Measurements from ENCODE around the gene XPR1. TPM values are rescaled to one million over a fixed set of nuclear protein-coding genes. Genes with fewer than 3 reads are reported as not detected.

The XPR1 gene
- total and polyA plus RNA-seq, 10 of the 15 experiments (the other 5 are each of a cell fraction or from before 2014, with no cell fraction given), result 1.1 to 33.9 (median 11.3) TPM

- no peak for TF ChIP-seq BACH1 (IDR thresholded peaks at IDR 0.05; ENCODE audit: borderline replicate concordance)
- TF ChIP-seq MXI1 (IDR thresholded peaks at IDR 0.05; ENCODE audit: low read depth, low read length), result no peak
- TF ChIP-seq TARDBP (IDR thresholded peaks at IDR 0.05; ENCODE audit: borderline replicate concordance), result no peak
- TF ChIP-seq TBL1XR1 (IDR thresholded peaks at IDR 0.05; ENCODE audit: low read depth, low read length), result no peak
- no peak for TF ChIP-seq SMC3 (IDR thresholded peaks at IDR 0.05; ENCODE audit: borderline replicate concordance, low read length)
- no peak for TF ChIP-seq FOXK2 (IDR thresholded peaks at IDR 0.05)
- TF ChIP-seq ESRRA (IDR thresholded peaks at IDR 0.05; ENCODE audit: low read length), result no peak
- TF ChIP-seq, protein P1, sequence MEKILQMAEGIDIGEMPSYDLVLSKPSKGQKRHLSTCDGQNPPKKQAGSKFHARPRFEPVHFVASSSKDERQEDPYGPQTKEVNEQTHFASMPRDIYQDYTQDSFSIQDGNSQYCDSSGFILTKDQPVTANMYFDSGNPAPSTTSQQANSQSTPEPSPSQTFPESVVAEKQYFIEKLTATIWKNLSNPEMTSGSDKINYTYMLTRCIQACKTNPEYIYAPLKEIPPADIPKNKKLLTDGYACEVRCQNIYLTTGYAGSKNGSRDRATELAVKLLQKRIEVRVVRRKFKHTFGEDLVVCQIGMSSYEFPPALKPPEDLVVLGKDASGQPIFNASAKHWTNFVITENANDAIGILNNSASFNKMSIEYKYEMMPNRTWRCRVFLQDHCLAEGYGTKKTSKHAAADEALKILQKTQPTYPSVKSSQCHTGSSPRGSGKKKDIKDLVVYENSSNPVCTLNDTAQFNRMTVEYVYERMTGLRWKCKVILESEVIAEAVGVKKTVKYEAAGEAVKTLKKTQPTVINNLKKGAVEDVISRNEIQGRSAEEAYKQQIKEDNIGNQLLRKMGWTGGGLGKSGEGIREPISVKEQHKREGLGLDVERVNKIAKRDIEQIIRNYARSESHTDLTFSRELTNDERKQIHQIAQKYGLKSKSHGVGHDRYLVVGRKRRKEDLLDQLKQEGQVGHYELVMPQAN (conservative IDR thresholded peaks at IDR 0.05), result no peak
- no peak for TF ChIP-seq ZSCAN29 (IDR thresholded peaks at IDR 0.05)
- Histone ChIP-seq H3K27me3 (replicated peaks in 1 of 2; ENCODE audit: control insufficient read depth in 2 of 2, insufficient read depth in 2 of 2, low read length in 1 of 2) (no peaks in the 10 kb centered on the region), H3K36me3 (ENCODE audit: control insufficient read depth in 2 of 2, insufficient read depth in 2 of 2, low read length in 1 of 2) (no peaks in the 10 kb centered on the region), H3K27ac (ENCODE audit: control insufficient read depth, insufficient read depth) (no peak overlapping the region), H3K9me3 (replicated peaks; ENCODE audit: control insufficient read depth, insufficient read depth, low read length) (no peaks in the 10 kb centered on the region), H3K4me3 (no peak overlapping the region), H3K79me2 (ENCODE audit: control insufficient read depth, insufficient read depth, low read length) (no peaks in the 10 kb centered on the region), H2AFZ (ENCODE audit: control insufficient read depth, low read depth, low read length) (no peak overlapping the region), H3K4me1 (ENCODE audit: control insufficient read depth, insufficient read depth, low read length) (no peaks in the 10 kb centered on the region), H4K20me1 (ENCODE audit: control insufficient read depth, insufficient read depth) (no peaks in the 10 kb centered on the region), H3K9ac (ENCODE audit: control insufficient read depth, insufficient read depth, low read length) (no peak overlapping the region), H3K4me2 (ENCODE audit: control insufficient read depth, insufficient read depth) (no peak overlapping the region)
- RAD21 ChIA-PET (ENCODE audit: unreplicated experiment), result no interaction called here
- WGBS (ENCODE audit: insufficient coverage, insufficient replicate concordance, low lambda C conversion rate, missing lambda C conversion rate), result 55% methylated on average over 6 of the region's 6 CpGs
- no TSS peak for BruUV-seq (replicated peaks)
- DNase-seq (ENCODE audit: low read depth, low spot score), result no peak
- CTCF ChIA-PET, result no interaction called here
- intact Hi-C loops (cut with micrococcal nuclease; ENCODE audit: unreplicated experiment), result no loop called here
- POLR2A ChIA-PET, result no interaction called here
- SMC1A ChIA-PET (ENCODE audit: uncharacterized antibody, unreplicated experiment), result interaction anchor here (0.6 kb wide), 1 partner anchor 214 kb away, joined by 3 read pairs; no protein-coding TSS in a partner anchor
- FAIRE-seq, result no peak
- no peak for ATAC-seq
- in situ Hi-C loops (cut with MboI), result no loop called here
These were observed 33.4 kb upstream of the XPR1 start for GRCh38 chr1:180598333-180598974.
